K562 (cell line): ENCODE data around the gene PTP4A1. TPM values are rescaled to one million over a fixed set of nuclear protein-coding genes. Genes with fewer than 3 reads are reported as not detected.

Experiments
- ATAC-seq: fragments of 200-7000 bp; cut with Tn5 transposase; 3 replicates; pipeline ENCODE4 v1.9.1; 2020; ENCODE audit warnings: moderate library complexity
- BruUV-seq: library from RNA; stranded (reverse); fragments of 400-500 nt; replicated peaks from 2 replicates; lab custom pipeline; 2021; lab: Mats Ljungman, UMichigan
- CTCF ChIA-PET: fragments of 300-600 bp; formaldehyde crosslinking; extraction: SDS; loops from one replicate; lab custom pipeline; 2021; ENCODE audit warnings: low intra/inter-chr PET ratio; lab: Yijun Ruan, JAX
- POLR2A ChIA-PET: fragments of 300-600, 350-650 bp; sonication (Branson Sonifier 250); formaldehyde crosslinking; extraction: SDS; loops from one replicate; lab custom pipeline; 2021; ENCODE audit warnings: antibody characterized with exemption, inconsistent platforms; lab: Yijun Ruan, JAX
- DNase-seq, 4 experiments: peaks; one replicate each; pipeline versions ENCODE4 v3.0.0 to v3.0.0-alpha.2; 2011 to 2018; ENCODE audit warnings: low spot score in 3 of 4, mixed read lengths in 3 of 4; ENCODE audit errors: extremely low read depth in 1 of 4
- FAIRE-seq: peaks from 2 replicates; lab custom pipeline; 2011; peaks lifted over from hg19 to GRCh38; lab: Jason Lieb, UNC
- H2AFZ ChIP-seq: 2 replicates; pipeline ENCODE4 v1.6.0; 2011; ENCODE audit warnings: low read depth, low read length, control low read depth, inconsistent platforms
- H3K27ac ChIP-seq: fragments of 200-600 bp; 3 replicates; pipeline ENCODE4 v1.8.0; 2011; ENCODE audit warnings: low read depth, mild to moderate bottlenecking, control low read depth, inconsistent platforms, low read length, moderate library complexity, mixed read lengths; ENCODE audit errors: extremely low read depth
- H3K27me3 ChIP-seq, 2 experiments: fragments of 300-600 bp in 1 of 2; 2 replicates in 1 of 2; 3 replicates in 1 of 2; pipeline versions ENCODE4 v1.6.0 to v1.8.0; 2011; ENCODE audit warnings: inconsistent platforms in 2 of 2, low read length in 2 of 2, mild to moderate bottlenecking in 1 of 2, mixed read lengths in 1 of 2, moderate library complexity in 1 of 2; ENCODE audit not compliant: control insufficient read depth in 2 of 2, insufficient read depth in 2 of 2
- H3K36me3 ChIP-seq: fragments of 300-600 bp; 3 replicates; pipeline ENCODE4 v1.8.0; 2011; ENCODE audit warnings: mild to moderate bottlenecking, low read length, inconsistent platforms; ENCODE audit not compliant: control insufficient read depth, insufficient read depth
- H3K4me1 ChIP-seq, 2 experiments: fragments of 200-600 bp in 1 of 2; replicated peaks in 1 of 2; 2 replicates in 1 of 2; 3 replicates in 1 of 2; pipeline versions ENCODE4 v1.5.1 to v1.8.0; 2011; ENCODE audit warnings: inconsistent platforms in 2 of 2, low read length in 2 of 2, mild to moderate bottlenecking in 1 of 2, mixed read lengths in 1 of 2, moderate library complexity in 1 of 2; ENCODE audit not compliant: control insufficient read depth in 2 of 2, insufficient read depth in 2 of 2
- H3K4me2 ChIP-seq: 2 replicates; pipeline ENCODE4 v1.6.1; 2011; ENCODE audit warnings: low read length, control low read depth, inconsistent platforms, mixed read lengths; ENCODE audit not compliant: insufficient read depth
- H3K4me3 ChIP-seq: fragments of 200-600 bp; sonication (generic), shearing (Covaris generic); 2 replicates; pipeline ENCODE4 v1.5.1; 2016; ENCODE audit warnings: control low read depth, inconsistent platforms
- H3K79me2 ChIP-seq: fragments of 200-600 bp; 3 replicates; pipeline ENCODE4 v1.8.0; 2011; ENCODE audit warnings: low read length, inconsistent platforms; ENCODE audit not compliant: control insufficient read depth, insufficient read depth
- H3K9ac ChIP-seq, 2 experiments: 2 replicates each; pipeline versions ENCODE4 v1.6.0 to v1.6.1; 2011; ENCODE audit warnings: low read depth in 2 of 2, low read length in 2 of 2, control low read depth in 1 of 2, inconsistent platforms in 1 of 2, mild to moderate bottlenecking in 1 of 2, mixed read lengths in 1 of 2; ENCODE audit not compliant: insufficient read depth in 1 of 2
- H3K9me1 ChIP-seq: one replicate; pipeline ENCODE4 v1.6.0; 2011; ENCODE audit warnings: inconsistent platforms, mild to moderate bottlenecking, low read length, moderate library complexity; ENCODE audit not compliant: control insufficient read depth, insufficient read depth
- H3K9me3 ChIP-seq: replicated peaks from 2 replicates; pipeline ENCODE4 v1.5.1; 2011; ENCODE audit warnings: low read depth, low read length, inconsistent platforms; ENCODE audit not compliant: control insufficient read depth, insufficient read depth
- H4K20me1 ChIP-seq: replicated peaks from 2 replicates; pipeline ENCODE4 v1.6.1; 2011; ENCODE audit warnings: low read length, inconsistent platforms, mixed read lengths; ENCODE audit not compliant: control insufficient read depth, insufficient read depth
- CREB3 ChIP-seq: fragments of 450-650 bp; conservative IDR thresholded peaks from 2 replicates; pipeline ENCODE4 v1.6.1; 2016; ENCODE audit warnings: missing genetic modification characterization, low read depth, mild to moderate bottlenecking, missing compliant biosample characterization, moderate library complexity
- ESRRA ChIP-seq: fragments of 450-650 bp; IDR thresholded peaks from 2 replicates; pipeline ENCODE4 v1.6.1; 2014; ENCODE audit warnings: low read depth, mild to moderate bottlenecking, moderate library complexity, borderline replicate concordance
- KLF13 ChIP-seq: fragments of 450-650 bp; IDR thresholded peaks from 2 replicates; pipeline ENCODE4 v1.6.1; 2016; ENCODE audit warnings: missing genetic modification characterization, low read depth, mild to moderate bottlenecking, missing compliant biosample characterization, moderate library complexity, borderline replicate concordance
- NR3C1 ChIP-seq: sonication (generic); formaldehyde crosslinking; IDR thresholded peaks from 2 replicates; pipeline ENCODE4 v1.8.1; 2022; ENCODE audit warnings: missing genetic modification reagents
- PHF21A ChIP-seq: fragments of 450-650 bp; IDR thresholded peaks from 2 replicates; pipeline ENCODE4 v1.6.1; 2017; ENCODE audit warnings: low read depth, borderline replicate concordance
- SIN3B ChIP-seq: fragments of 450-650 bp; IDR thresholded peaks from 2 replicates; pipeline ENCODE4 v1.6.1; 2017; ENCODE audit warnings: low read depth, mild to moderate bottlenecking, moderate library complexity
- ZC3H4 ChIP-seq: sonication (generic); formaldehyde crosslinking; IDR thresholded peaks from 2 replicates; pipeline ENCODE4 v1.9.0; 2021; ENCODE audit warnings: missing genetic modification reagents, borderline replicate concordance
- ZNF444 ChIP-seq: fragments of 250-450 bp; sonication (Bioruptor Pico); IDR thresholded peaks from 2 replicates; pipeline ENCODE4 v1.4.0; 2020; ENCODE audit warnings: mild to moderate bottlenecking, moderate library complexity
- ZNF584 ChIP-seq: fragments of 200-800 bp; sonication (Bioruptor generic); IDR thresholded peaks from 2 replicates; pipeline ENCODE4 v1.6.1; 2016; ENCODE audit warnings: low read depth, mild to moderate bottlenecking, missing genetic modification characterization, missing compliant biosample characterization
- ZNF586 ChIP-seq: fragments of 450-650 bp; formaldehyde crosslinking; conservative IDR thresholded peaks from 2 replicates; pipeline ENCODE4 v1.4.0; 2020; ENCODE audit warnings: mild to moderate bottlenecking, moderate library complexity
- ZNF655 ChIP-seq: fragments of 250-450 bp; sonication (Bioruptor Pico); IDR thresholded peaks from 2 replicates; pipeline ENCODE4 v1.5.0; 2021
- ZNF707 ChIP-seq: fragments of 250-450 bp; sonication (Bioruptor Pico); conservative IDR thresholded peaks from 2 replicates; pipeline ENCODE4 v1.8.0; 2022; ENCODE audit warnings: inconsistent platforms, mild to moderate bottlenecking, moderate library complexity
- ZNF717 ChIP-seq: fragments of 250-450 bp; sonication (Bioruptor Pico); IDR thresholded peaks from 2 replicates; pipeline ENCODE4 v1.5.0; 2021
- WGBS: fragments of 100-300 bp; shearing (Covaris generic); methylation state at CpG from one replicate; pipeline ENCODE4 v1.1.6; 2016; ENCODE audit warnings: low coverage, mixed read lengths; ENCODE audit not compliant: insufficient coverage; ENCODE audit errors: missing lambda C conversion rate; 5-methylcytosine and 5-hydroxymethylcytosine counted together
- in situ Hi-C: fragments of 300-500 bp; cut with MboI; formaldehyde crosslinking; loops from 4 replicates; pipeline ENCODE4 v1.15.0; 2018; ENCODE audit warnings: inconsistent platforms, mixed read lengths
- intact Hi-C: fragments of 100-400 bp; cut with micrococcal nuclease; formaldehyde crosslinking; loops from 2 replicates; pipeline ENCODE4 v1.14.2; 2022
- polyA plus RNA-seq, 8 experiments: library from polyadenylated mRNA; depleted of rRNA in 4 of 8; stranded (reverse) in 5 of 8; unstranded in 3 of 8; fragments of >200 nt; fragmentation: Nextera tagmentation in 2 of 8; fragmentation: Illumina TruSeq in 1 of 8; extraction: Ambion mirVana in 2 of 8; extraction: Trizol in 1 of 8; gene quantifications; 2 replicates each; pipeline versions ENCODE4 v1.2.1 to v1.2.3, GENCODE V29; 2011 to 2014; ENCODE audit warnings: inconsistent platforms in 1 of 8, missing spikeins in 1 of 8
- total RNA-seq, 7 experiments: library from RNA; depleted of rRNA in 6 of 7; stranded (reverse); fragments of >200 nt in 6 of 7; fragmentation: Illumina TruSeq in 2 of 7; extraction: Trizol in 2 of 7; gene quantifications; 2 replicates each; pipeline versions ENCODE4 v1.2.1 to v1.2.3, GENCODE V29; 2011 to 2021; ENCODE audit warnings: low replicate concordance in 1 of 7
- TF ChIP-seq, protein P1 (sequence below): fragments of 450-650 bp; IDR thresholded peaks from 2 replicates; pipeline ENCODE4 v1.6.1; 2016
- TF ChIP-seq, protein P2 (sequence below): sonication (generic); formaldehyde crosslinking; IDR thresholded peaks from 2 replicates; pipeline ENCODE4 v1.8.1; 2023; ENCODE audit warnings: mild to moderate bottlenecking, missing genetic modification reagents
- TF ChIP-seq, protein P3 (sequence below): fragments of 250-450 bp; sonication (Bioruptor Pico); IDR thresholded peaks from 2 replicates; pipeline ENCODE4 v1.5.0; 2020; ENCODE audit warnings: mild to moderate bottlenecking, borderline replicate concordance

The PTP4A1 gene
- total and polyA plus RNA-seq, 9 of the 15 experiments (the other 6 are each of a cell fraction or from before 2014, with no cell fraction given): 3.7 to 67.5 (median 13.1) TPM

- intact Hi-C loops (no loop called here), in situ Hi-C loops (no loop called here)
- Histone ChIP-seq H2AFZ (no peak overlapping the region), H3K4me1 (no peaks in the 10 kb centered on the region), H4K20me1 (no peaks in the 10 kb centered on the region), H3K9ac (no peak overlapping the region), H3K9me1 (no peaks in the 10 kb centered on the region), H3K4me2 (no peak overlapping the region), H3K27me3 (peaks cover 0 to 7% of the 10 kb centered on the region in 2 experiments; a peak in 3 of 5 replicates), H3K79me2 (no peaks in the 10 kb centered on the region), H3K4me3 (no peak overlapping the region), H3K27ac (no peak overlapping the region), H3K36me3 (no peaks in the 10 kb centered on the region), H3K9me3 (no peaks in the 10 kb centered on the region)
- CTCF ChIA-PET: no interaction called here
- ATAC-seq: no peak
- WGBS: 6% methylated on average over 5 of the region's 5 CpGs
- no peak for FAIRE-seq
- no TSS peak for BruUV-seq
- POLR2A ChIA-PET: no interaction called here
- DNase-seq: no peak
- TF ChIP-seq ZNF655 (CRISPR knock-in tag) (no peak), PHF21A (no peak), ZC3H4 (CRISPR knock-in tag) (no peak), KLF13 (no peak), SIN3B (no peak), ZNF584 (CRISPR knock-in tag) (no peak), ZNF586 (CRISPR knock-in tag) (no peak), NR3C1 (CRISPR knock-in tag) (no peak), ZNF717 (CRISPR knock-in tag) (no peak), ESRRA (no peak), ZNF444 (CRISPR knock-in tag) (no peak), CREB3 (tag) (no peak), ZNF707 (CRISPR knock-in tag) (no peak)
- TF ChIP-seq, protein P1, sequence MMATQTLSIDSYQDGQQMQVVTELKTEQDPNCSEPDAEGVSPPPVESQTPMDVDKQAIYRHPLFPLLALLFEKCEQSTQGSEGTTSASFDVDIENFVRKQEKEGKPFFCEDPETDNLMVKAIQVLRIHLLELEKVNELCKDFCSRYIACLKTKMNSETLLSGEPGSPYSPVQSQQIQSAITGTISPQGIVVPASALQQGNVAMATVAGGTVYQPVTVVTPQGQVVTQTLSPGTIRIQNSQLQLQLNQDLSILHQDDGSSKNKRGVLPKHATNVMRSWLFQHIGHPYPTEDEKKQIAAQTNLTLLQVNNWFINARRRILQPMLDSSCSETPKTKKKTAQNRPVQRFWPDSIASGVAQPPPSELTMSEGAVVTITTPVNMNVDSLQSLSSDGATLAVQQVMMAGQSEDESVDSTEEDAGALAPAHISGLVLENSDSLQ: no peak
- TF ChIP-seq, protein P2, sequence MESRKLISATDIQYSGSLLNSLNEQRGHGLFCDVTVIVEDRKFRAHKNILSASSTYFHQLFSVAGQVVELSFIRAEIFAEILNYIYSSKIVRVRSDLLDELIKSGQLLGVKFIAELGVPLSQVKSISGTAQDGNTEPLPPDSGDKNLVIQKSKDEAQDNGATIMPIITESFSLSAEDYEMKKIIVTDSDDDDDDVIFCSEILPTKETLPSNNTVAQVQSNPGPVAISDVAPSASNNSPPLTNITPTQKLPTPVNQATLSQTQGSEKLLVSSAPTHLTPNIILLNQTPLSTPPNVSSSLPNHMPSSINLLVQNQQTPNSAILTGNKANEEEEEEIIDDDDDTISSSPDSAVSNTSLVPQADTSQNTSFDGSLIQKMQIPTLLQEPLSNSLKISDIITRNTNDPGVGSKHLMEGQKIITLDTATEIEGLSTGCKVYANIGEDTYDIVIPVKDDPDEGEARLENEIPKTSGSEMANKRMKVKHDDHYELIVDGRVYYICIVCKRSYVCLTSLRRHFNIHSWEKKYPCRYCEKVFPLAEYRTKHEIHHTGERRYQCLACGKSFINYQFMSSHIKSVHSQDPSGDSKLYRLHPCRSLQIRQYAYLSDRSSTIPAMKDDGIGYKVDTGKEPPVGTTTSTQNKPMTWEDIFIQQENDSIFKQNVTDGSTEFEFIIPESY (CRISPR knock-in tag): no peak
- TF ChIP-seq, protein P3, sequence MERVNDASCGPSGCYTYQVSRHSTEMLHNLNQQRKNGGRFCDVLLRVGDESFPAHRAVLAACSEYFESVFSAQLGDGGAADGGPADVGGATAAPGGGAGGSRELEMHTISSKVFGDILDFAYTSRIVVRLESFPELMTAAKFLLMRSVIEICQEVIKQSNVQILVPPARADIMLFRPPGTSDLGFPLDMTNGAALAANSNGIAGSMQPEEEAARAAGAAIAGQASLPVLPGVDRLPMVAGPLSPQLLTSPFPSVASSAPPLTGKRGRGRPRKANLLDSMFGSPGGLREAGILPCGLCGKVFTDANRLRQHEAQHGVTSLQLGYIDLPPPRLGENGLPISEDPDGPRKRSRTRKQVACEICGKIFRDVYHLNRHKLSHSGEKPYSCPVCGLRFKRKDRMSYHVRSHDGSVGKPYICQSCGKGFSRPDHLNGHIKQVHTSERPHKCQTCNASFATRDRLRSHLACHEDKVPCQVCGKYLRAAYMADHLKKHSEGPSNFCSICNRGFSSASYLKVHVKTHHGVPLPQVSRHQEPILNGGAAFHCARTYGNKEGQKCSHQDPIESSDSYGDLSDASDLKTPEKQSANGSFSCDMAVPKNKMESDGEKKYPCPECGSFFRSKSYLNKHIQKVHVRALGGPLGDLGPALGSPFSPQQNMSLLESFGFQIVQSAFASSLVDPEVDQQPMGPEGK (CRISPR knock-in tag): no peak
Measured at GRCh38 chr6:63549076-63549475, 23.2 kb upstream of the PTP4A1 start.
